Measurements from ENCODE around the gene SYNJ1. TPM values are rescaled to one million over a fixed set of nuclear protein-coding genes. Genes with fewer than 3 reads are reported as not detected.
"Not testable (repeated sequence)": the region's sequence is repeated elsewhere in the genome, so short reads cannot be mapped to it uniquely, and the experiment has no call there.

SYNJ1 gene, protein sequence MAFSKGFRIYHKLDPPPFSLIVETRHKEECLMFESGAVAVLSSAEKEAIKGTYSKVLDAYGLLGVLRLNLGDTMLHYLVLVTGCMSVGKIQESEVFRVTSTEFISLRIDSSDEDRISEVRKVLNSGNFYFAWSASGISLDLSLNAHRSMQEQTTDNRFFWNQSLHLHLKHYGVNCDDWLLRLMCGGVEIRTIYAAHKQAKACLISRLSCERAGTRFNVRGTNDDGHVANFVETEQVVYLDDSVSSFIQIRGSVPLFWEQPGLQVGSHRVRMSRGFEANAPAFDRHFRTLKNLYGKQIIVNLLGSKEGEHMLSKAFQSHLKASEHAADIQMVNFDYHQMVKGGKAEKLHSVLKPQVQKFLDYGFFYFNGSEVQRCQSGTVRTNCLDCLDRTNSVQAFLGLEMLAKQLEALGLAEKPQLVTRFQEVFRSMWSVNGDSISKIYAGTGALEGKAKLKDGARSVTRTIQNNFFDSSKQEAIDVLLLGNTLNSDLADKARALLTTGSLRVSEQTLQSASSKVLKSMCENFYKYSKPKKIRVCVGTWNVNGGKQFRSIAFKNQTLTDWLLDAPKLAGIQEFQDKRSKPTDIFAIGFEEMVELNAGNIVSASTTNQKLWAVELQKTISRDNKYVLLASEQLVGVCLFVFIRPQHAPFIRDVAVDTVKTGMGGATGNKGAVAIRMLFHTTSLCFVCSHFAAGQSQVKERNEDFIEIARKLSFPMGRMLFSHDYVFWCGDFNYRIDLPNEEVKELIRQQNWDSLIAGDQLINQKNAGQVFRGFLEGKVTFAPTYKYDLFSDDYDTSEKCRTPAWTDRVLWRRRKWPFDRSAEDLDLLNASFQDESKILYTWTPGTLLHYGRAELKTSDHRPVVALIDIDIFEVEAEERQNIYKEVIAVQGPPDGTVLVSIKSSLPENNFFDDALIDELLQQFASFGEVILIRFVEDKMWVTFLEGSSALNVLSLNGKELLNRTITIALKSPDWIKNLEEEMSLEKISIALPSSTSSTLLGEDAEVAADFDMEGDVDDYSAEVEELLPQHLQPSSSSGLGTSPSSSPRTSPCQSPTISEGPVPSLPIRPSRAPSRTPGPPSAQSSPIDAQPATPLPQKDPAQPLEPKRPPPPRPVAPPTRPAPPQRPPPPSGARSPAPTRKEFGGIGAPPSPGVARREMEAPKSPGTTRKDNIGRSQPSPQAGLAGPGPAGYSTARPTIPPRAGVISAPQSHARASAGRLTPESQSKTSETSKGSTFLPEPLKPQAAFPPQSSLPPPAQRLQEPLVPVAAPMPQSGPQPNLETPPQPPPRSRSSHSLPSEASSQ (N-terminal part only)
- total RNA-seq: 6.6 TPM

DNA sequence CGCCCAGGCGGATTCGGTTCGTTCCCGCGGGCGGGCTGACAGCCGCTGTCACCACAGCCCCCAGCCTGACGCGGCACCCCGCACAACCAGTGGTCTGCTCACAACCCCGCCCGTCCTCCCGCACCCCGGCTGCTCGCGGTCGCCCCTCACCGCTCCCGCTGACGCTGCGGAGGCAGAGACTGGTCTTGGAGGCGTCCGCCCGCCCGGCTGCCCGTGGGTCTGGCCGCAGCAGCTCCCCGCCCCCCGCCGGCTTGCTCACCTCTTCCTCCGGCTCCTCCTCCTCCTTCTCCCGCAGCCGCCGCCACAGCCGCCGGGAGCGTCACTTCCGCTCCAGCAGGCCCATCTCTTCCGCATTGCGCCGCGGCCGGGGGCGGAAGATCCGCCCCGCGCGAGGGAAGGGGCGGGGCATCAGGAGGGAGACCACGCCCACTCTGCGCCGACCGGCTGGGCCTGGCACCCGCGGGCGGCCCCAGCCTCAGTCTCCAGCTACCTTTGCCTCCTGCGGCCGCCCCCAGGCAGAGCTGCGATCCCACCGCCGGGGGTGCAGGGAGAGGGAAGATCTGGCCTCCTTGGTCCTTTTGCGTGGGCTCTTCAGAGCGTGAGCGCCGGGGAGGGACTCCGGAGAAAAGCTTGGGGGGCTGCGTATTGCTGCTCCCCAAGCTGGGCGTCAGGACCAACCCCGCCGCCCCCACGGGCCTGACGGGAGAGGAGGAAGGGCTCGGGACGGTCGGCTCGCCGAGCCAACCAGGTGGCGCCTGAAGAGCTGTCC is at the start of gene SYNJ1:
Gene SYNJ1, minus strand, starts transcription at position 327 of the 769 bp plus-strand sequence. CDS start 1,118 bp downstream, outside the sequence.
- DNase-seq: peak; percentile 88

DNA sequence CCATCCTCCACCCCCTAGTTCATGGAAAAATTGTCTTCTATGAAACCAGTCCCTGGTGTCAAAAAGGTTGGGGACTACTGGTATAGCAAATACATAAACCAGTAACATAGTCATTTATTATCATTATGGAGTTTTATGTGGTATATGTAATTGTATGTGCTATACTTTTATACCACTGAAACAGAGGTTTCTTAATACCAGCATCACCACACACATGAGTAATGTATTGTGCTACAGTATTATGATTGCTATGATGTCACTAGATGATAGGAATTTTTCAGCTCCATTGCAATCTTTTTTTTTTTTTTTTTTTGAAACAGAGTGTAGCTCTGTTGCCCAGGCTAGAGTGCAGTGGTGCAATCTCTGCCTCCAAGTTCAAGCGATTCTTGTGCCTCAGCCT is 49.5 kb upstream of the SYNJ1 start:
- DNase-seq: no peak

DNA sequence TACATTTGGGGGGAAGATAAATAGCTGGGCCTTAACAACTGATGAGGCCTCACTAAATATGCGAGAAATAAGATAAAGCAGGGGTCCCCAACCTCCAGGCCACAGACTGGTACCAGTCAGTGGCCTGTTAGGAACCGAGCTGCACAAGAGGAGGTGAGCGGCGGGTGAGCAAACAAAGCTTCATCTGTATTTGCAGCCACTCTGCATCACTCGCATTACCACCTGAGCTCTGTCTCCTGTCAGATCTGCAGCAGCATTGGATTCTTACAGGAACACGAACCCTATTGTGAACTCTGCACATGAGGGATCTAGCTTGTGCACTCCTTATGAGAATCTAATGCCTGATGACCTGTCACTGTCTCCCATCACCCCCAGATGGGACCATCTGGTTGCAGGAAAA is 48.9 kb upstream of the SYNJ1 start:
- DNase-seq: no peak

DNA sequence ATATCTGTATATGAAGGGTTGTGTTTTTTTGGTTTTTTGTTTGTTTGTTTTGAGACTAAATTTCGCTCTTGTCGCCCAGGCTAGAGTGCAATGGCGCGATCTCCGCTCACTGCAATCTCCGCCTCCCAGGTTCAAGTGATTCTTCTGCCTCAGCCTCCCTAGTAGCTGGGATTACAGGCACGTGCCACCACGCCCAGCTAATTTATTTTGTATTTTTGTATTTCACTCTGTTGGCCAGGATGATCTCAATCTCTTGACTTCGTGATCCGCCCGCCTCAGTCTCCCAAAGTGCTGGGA is 45.2 kb upstream of the SYNJ1 start:
- DNase-seq: not testable (repeated sequence)

DNA sequence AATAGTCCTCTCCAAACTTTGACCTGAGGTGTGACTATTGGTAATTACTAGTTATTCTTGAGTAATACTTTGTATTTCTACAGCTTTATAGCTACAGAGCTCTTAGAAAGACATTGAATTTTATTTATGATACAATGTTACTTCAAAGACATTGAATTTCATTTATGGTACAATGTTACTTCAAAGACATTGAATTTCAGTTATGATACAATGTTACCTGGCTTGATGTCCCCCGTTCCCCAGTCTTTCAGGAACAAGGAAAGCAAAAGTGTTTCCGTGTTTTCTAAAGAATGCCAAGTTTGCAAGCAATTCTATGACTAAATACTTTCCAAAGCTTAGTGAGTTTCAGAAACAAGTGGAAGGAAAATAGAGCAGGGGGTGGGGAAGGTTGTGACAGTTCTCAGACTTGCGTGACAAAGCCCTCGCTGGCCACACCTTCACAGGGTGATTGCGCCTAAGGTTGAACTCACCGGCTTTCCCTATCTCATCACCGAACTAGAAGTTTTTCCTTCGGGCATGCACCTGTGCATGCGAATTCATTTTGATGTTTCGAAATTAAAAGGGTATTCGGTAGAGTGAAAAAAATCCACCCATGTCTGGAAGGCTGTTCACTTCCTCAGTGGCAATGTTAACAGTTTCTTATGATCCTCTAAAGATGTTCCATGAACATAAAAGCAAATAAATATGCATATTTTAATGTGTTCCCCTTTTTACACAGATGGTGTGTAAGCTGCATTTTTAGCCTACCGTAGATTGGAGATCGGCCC is 44.7 kb upstream of the SYNJ1 start:
- DNase-seq: peak; percentile 70

DNA sequence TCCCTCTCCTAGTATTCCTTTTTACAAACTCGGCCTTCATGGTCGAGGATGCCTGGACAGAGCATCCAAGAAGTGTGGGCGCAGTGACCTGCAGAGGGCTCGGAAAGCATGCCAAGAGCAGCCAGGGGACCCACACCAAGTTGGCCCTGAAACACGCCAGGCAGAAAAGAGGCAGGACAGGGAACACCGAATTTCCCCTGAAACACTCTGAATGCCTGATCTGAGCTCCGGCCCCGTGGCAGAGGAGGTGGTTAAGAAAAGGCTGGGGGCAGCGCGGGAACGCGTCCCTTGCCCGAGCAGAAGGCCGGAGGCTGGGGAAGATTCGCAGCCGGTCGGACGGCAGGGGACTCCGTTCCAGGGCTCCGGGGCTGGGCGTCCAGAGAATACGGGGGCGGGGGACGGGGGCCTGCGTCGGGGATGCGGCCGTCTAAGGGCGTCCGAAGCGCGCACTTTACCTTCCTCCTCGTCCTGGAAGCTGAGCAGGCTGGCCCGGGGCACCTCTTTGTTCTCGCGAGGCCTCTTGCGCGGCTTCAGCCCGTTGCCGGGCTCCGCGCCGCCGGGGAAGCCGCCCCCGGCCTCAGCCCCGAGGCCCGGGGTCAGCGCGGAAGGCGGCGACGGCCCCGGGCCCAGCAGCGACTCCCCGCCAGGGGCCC is 43.2 kb upstream of the SYNJ1 start:
- DNase-seq: no peak

DNA sequence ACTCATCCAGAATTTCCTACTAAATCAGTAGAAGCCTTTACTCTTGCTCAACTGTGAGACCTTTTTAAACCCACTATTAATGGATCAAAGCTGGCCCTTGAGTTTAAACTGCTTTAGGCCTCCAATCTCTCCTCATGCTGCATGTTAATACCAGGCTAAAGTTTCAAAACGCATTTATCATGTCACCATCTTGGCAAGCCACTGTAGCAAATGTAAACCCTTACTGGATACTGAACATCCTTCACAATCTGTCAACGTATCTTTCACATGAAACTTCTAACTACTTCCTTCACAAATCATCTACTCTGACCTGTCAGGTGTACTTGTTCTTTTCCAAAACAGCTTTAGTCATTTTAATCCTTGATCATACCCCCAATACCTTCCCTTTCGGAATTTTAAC is 40.7 kb upstream of the SYNJ1 start:
- DNase-seq: no peak

DNA sequence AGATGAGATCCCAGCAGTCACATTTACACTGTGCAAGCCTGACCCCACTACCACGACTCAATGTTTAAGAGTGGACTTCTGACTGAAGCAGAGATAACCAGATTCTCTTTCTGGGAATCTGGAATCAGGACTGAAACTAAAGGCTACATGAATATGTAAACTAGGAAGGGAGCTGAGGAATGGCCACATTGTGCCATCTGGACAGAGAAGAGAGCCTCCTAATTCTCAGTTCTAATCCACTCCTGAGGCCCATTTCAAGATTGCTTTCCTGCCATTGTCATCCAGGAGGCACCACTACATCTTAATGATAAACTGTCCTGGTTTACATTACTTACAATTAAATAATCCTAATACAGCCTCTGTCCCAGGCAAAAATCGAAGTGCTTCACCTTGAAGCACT is 37.2 kb upstream of the SYNJ1 start:
- no peak for DNase-seq

DNA sequence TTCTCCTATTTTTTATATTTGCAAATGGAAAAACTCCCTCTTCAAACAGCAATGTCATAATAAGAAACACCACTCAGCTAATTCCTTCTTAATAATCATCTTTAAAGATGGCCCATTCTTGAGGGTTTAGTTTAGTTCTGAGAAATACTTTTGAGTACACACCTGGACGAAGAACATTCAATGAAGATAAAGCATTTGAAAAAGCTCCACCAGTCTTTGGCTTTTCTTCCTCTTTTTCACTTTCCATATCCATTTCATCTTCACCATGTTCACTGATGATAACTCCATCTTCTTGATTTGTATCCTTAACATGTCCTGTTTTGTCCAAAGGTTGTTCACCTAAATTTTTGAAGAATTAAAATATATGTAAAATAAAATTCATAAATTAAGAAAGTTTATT is 36.4 kb upstream of the SYNJ1 start:
- DNase-seq: no peak

DNA sequence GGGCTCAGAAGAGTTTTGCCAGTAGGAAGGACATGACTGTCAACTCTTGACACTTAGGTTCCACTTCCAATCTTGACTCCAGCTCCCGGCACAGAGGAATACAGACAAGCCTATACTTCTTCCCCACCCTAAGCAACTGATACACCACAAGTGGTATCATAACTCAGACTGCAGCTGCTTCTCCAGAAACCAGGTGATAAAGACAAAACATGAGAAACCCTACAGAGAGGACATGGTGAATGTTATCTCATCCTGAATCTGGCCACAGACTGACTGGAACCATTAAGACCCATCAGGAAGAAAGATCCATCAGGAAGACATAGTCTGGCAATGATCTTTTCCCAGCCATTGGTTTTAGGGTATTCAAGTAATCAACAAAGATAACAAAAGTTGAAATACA is 30.0 kb upstream of the SYNJ1 start:
- no peak for DNase-seq

DNA sequence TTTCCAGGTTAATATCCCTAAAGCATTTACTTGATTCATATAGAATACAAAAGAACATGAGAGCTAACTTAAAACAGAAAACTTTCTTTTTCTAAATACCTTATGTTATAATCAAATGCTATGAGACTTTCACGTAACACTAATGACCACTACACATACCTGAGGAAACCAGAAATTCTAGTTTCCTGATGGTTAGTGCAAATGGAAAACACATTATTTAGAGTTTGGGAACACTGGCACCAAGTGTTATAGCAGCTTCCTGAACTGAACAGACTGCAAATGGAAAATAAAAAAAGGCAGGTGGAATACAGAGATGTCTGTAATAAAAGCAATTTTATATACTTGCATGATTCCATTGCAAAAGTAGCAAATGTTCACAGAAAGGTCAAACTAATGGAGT is 28.3 kb upstream of the SYNJ1 start:
- DNase-seq: no peak

DNA sequence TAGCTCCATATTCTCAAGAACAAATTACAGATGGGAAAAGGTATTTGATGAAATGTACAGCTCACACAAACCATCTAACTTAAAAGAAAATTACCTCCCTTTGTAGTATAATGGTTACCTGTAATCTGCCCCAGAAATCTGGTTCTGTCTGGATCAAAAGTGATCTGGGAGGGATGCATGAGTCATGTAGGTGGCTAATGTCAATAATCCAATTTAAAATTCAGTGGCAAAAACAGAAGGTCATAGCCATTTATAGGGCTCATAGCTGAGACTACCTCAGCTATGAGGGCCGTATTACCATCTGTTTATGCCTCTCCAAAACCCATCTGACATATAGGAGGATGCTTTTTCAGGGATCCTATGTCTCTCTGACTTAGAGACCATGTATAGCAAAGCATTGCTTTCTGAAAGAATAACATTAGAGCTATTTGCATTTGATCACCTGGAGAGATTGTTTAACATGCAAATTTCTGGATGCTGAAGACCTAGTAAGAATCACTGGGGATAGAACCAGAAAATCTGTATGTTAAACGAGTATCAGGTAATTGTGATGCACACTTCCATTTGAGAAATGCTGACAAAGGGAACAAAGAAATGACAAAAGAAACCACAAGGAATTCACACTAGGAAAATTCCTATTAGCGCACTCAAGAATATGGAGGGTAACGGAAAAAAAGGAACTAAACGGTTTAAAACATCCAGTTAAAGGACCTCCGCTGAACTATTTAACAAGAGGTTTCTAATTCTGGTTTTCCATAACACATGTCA is 26.2 kb upstream of the SYNJ1 start:
- no peak for DNase-seq

DNA sequence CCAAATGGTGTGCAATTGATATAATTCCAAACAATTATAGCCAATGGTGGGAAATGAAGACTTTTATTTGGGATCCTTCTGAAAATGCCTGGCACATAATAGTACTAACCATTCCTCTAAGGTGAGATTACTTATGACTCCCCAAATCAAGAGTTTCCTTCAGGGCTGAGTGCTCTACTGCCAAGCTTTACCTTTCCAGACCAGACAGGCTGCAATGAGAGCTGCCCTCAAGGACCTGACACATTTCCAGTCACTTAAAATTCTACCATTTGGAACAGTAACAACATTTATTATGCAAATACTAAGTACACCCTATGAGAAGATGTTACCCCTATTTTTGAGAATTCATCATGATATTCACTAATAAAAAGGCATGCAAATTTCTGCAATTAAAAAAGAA is 22.6 kb upstream of the SYNJ1 start:
- DNase-seq: no peak

DNA sequence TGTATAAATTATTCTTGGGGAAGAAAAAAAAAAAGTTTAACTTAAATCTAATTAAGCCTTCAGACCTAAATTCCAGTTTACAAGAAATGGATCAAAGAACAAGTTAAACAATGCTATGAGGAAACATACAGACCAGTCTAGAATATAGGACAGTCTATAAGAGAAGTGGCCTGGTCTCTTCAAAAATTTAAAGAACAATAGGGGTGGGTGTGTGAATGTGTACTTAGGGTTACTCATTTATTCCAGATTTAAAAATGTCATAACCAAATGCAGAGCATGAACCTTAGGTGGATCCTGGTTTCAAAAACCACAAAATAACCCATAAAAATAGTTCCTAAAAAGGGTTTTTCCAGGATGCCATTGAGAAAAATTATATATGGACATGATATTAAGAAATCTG is 21.8 kb upstream of the SYNJ1 start:
- DNase-seq: no peak

DNA sequence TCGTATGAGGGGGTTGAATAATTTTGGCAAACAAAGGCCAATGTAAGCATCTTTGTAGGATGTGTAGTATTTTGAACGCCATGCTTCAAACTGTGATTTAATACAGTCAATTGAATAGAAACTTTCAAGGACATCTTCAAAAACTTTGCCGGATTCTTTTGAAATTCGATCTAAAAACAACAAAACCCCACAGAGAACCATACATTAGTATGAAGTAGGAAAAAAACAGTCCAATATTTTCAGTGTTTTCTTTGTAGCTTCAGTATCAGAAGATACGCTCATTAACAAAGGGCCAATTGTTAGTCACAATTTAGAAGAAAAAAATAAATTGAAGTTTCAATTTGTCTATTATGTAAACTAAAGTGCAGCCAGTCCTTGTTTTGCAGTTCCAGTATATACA is 20.7 kb upstream of the SYNJ1 start:
- DNase-seq: no peak

DNA sequence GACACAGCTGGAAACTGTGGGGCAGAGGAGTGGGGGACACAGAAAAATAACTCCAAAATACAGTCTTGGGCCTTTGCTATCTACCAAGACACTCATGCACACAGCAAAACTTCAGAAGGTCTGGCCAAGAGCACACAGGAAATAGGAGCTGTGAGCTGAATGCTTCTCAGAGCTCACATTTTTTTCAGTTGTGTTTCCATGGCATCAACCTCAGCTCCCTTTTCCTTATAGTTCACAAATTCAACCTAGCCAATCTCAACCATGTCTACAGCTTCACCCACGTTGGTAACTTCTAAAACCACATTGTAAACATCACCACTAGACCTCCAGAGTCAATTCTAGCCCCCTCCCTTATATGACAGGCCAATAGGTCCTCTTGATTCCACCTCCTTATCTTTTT is 19.6 kb upstream of the SYNJ1 start:
- no peak for DNase-seq

DNA sequence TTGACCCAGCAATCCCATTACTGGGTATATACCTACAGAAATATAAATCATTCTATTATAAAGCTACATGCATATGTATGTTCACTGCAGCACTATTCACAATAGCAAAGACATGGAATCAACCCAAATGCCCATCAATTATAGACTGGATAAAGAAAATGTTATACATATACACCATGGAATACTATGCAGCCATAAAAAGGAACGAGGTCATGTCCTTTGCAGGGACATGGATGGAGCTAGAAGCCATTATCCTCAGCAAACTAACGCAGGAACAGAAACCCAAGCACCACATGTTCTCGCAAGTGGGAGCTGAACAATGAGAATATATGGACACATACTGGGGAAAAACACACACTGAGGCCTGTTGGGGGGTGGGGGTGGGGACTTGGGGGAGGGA is 18.9 kb upstream of the SYNJ1 start:
- DNase-seq: not testable (repeated sequence)

DNA sequence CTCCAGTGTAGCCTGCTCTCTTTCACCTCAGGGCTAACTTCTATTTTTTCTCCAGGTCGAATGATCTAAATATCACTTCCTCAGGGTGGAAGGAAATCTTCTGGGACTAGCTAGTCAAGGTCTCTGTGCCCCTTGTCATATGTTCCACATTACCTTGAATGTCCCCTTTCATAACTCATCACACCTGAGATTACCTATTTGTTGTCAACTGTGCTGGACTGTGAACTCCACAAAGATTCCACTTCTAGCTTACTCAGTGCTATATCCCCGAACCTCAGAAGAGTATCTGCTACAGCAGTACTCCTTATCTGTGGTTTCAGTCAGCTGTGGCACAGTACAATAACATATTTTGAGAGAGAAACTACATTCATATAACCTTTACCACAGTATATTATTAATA is 14.6 kb upstream of the SYNJ1 start:
- no peak for DNase-seq

DNA sequence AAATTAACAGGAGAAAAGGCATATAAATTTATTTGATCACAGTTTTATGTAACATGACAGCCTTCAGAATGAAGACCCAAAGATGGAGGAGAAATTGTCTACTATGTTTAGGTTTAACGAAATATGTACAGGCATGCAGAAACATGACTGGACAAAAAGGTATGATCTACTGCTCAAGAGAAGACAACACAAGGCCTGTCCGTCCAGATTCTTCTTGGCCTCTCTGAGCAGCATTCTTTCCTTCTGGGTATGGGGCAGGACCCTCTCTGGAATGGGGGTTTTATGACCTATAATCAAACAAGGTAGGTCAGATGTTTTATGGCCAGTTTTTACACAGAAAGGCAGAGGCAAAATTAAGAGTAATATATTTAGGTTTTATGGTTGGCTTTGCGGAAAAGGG is 13.5 kb upstream of the SYNJ1 start:
- DNase-seq: no peak

DNA sequence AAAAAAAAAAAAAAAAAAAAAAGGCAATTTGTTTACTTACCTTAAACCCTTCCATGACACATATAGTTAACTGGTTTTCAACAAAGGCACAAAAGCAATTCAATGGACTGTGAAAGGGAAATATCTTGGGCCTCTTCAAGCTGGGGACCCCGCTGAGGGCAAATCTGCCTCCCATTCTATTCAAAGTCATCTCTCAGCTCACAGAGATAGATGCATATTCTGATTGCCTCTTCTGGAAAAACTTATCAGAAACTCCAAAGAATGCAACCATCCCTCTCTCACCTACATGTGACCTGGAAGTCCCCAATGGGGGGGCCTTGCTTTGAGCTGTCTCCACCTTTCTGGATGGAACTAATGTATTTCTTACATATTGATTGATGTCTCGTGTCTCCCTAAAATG is 12.1 kb upstream of the SYNJ1 start:
- DNase-seq: no peak
